ENCODE data around the gene ACOT9.

DNA sequence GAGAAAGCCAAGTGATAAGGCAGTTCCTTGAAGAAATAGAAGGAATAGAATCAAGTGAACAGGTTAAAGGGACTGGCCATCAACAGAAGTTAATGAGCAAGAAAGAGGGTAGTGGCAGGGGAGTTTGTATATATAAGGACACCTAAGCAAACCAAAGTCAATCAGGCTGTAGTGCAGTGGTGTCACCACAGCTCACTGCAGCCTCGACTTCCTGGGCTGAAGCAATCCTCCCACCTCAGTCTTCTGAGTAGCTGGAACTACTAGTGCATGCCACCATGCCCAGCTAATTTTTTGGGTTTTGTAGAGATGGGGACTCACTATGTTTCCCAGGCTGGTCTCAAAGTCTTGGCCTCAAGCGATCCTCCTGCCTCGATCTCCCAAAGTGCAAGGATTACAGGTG lies 15.9 kb downstream of the ACOT9 start:
- TF ChIP-seq CTCF (IDR thresholded peaks at IDR 0.05) = no peak
- TF ChIP-seq POLR2A (IDR thresholded peaks at IDR 0.05) = no peak
